HEK293 (cell line): ENCODE measurements around the gene RDH5.

Experiments used
- BCL11A ChIP-seq: fragments of 450-650 bp; formaldehyde crosslinking; IDR thresholded peaks from 2 replicates; pipeline ENCODE4 v1.5.1; 2016; ENCODE audit warnings: low read depth, missing biosample characterization, missing genetic modification characterization
- IKZF3 ChIP-seq: fragments of 450-650 bp; IDR thresholded peaks from 2 replicates; pipeline ENCODE4 v1.5.0; 2018; ENCODE audit warnings: missing biosample characterization, mild to moderate bottlenecking, missing genetic modification characterization, moderate library complexity
- MEIS1 ChIP-seq: sonication (generic); formaldehyde crosslinking; IDR thresholded peaks from 2 replicates; pipeline ENCODE4 v1.8.1; 2022; ENCODE audit warnings: missing genetic modification reagents, mild to moderate bottlenecking, borderline replicate concordance
- MZF1 ChIP-seq: fragments of 450-650 bp; formaldehyde crosslinking; IDR thresholded peaks from 2 replicates; pipeline ENCODE4 v1.5.1; 2017; ENCODE audit warnings: missing biosample characterization, missing genetic modification characterization, borderline replicate concordance
- PRDM4 ChIP-seq: fragments of 450-650 bp; formaldehyde crosslinking; IDR thresholded peaks from 2 replicates; pipeline ENCODE4 v1.5.1; 2017; ENCODE audit warnings: missing biosample characterization, missing genetic modification characterization
- ZBTB21 ChIP-seq: fragments of 450-650 bp; formaldehyde crosslinking; IDR thresholded peaks from 2 replicates; pipeline ENCODE4 v1.5.1; 2017; ENCODE audit warnings: missing biosample characterization, missing genetic modification characterization
- ZBTB26 ChIP-seq: fragments of 450-650 bp; formaldehyde crosslinking; optimal IDR thresholded peaks from 2 replicates; pipeline ENCODE3; 2016; ENCODE audit warnings: missing biosample characterization, mild to moderate bottlenecking, missing genetic modification characterization
- ZNF157 ChIP-seq: fragments of 450-650 bp; formaldehyde crosslinking; IDR thresholded peaks from 2 replicates; pipeline ENCODE4 v1.5.1; 2016; ENCODE audit warnings: missing biosample characterization, missing genetic modification characterization
- ZNF211 ChIP-seq: fragments of 450-650 bp; formaldehyde crosslinking; IDR thresholded peaks from 2 replicates; pipeline ENCODE4 v1.5.1; 2016; ENCODE audit warnings: low read depth, missing biosample characterization, missing genetic modification characterization
- ZNF23 ChIP-seq: fragments of 450-650 bp; formaldehyde crosslinking; IDR thresholded peaks from 2 replicates; pipeline ENCODE4 v1.5.1; 2016; ENCODE audit warnings: missing biosample characterization, missing genetic modification characterization, borderline replicate concordance
- ZNF280D ChIP-seq: fragments of 450-650 bp; formaldehyde crosslinking; IDR thresholded peaks from 2 replicates; pipeline ENCODE4 v1.5.1; 2016; ENCODE audit warnings: missing biosample characterization, missing genetic modification characterization
- ZNF335 ChIP-seq: fragments of 450-650 bp; formaldehyde crosslinking; conservative IDR thresholded peaks from 2 replicates; pipeline ENCODE4 v1.5.1; 2016; ENCODE audit warnings: missing biosample characterization, missing genetic modification characterization
- ZNF362 ChIP-seq: fragments of 450-650 bp; formaldehyde crosslinking; IDR thresholded peaks from 2 replicates; pipeline ENCODE4 v1.5.1; 2016; ENCODE audit warnings: missing biosample characterization, missing genetic modification characterization
- ZNF366 ChIP-seq: fragments of 450-650 bp; formaldehyde crosslinking; conservative IDR thresholded peaks from 2 replicates; pipeline ENCODE4 v1.5.1; 2016; ENCODE audit warnings: missing biosample characterization, missing genetic modification characterization
- ZNF416 ChIP-seq: fragments of 450-650 bp; formaldehyde crosslinking; IDR thresholded peaks from 2 replicates; pipeline ENCODE4 v1.5.1; 2016; ENCODE audit warnings: missing biosample characterization, missing genetic modification characterization
- ZNF423 ChIP-seq: fragments of 450-650 bp; formaldehyde crosslinking; IDR thresholded peaks from 2 replicates; pipeline ENCODE4 v1.5.1; 2016; ENCODE audit warnings: missing biosample characterization, missing genetic modification characterization
- ZNF433 ChIP-seq: fragments of 450-650 bp; formaldehyde crosslinking; IDR thresholded peaks from 2 replicates; pipeline ENCODE4 v1.5.1; 2016; ENCODE audit warnings: missing biosample characterization, missing genetic modification characterization, low read depth
- ZNF560 ChIP-seq: fragments of 450-650 bp; formaldehyde crosslinking; IDR thresholded peaks from 2 replicates; pipeline ENCODE4 v1.5.1; 2017; ENCODE audit warnings: missing biosample characterization, missing genetic modification characterization, borderline replicate concordance
- ZNF561 ChIP-seq: fragments of 450-650 bp; IDR thresholded peaks from 2 replicates; pipeline ENCODE4 v1.5.1; 2018; ENCODE audit warnings: missing biosample characterization, missing genetic modification characterization, borderline replicate concordance
- ZNF670 ChIP-seq: fragments of 450-650 bp; formaldehyde crosslinking; IDR thresholded peaks from 2 replicates; pipeline ENCODE4 v1.5.1; 2016; ENCODE audit warnings: missing biosample characterization, missing genetic modification characterization, low read depth
- ZNF692 ChIP-seq: fragments of 450-650 bp; formaldehyde crosslinking; IDR thresholded peaks from 2 replicates; pipeline ENCODE4 v1.5.1; 2016; ENCODE audit warnings: missing biosample characterization, missing genetic modification characterization
- ZNF747 ChIP-seq: fragments of 450-650 bp; formaldehyde crosslinking; IDR thresholded peaks from 2 replicates; pipeline ENCODE4 v1.5.1; 2016; ENCODE audit warnings: missing biosample characterization, missing genetic modification characterization
- TF ChIP-seq, protein P1 (sequence below): fragments of 450-650 bp; formaldehyde crosslinking; IDR thresholded peaks from 2 replicates; pipeline ENCODE4 v1.5.1; 2016; ENCODE audit warnings: missing biosample characterization, missing genetic modification characterization
- TF ChIP-seq, protein P2 (sequence below): fragments of 450-650 bp; formaldehyde crosslinking; IDR thresholded peaks from 2 replicates; pipeline ENCODE4 v1.5.1; 2017; ENCODE audit warnings: missing biosample characterization, mild to moderate bottlenecking, missing genetic modification characterization, moderate library complexity
- TF ChIP-seq, protein P3 (sequence below): sonication (generic); formaldehyde crosslinking; IDR thresholded peaks from 2 replicates; pipeline ENCODE4 v1.8.1; 2022; ENCODE audit warnings: mild to moderate bottlenecking, moderate library complexity, missing genetic modification reagents

The RDH5 gene

GRCh38 chr12:55681142-55682077 is 38.8 kb upstream of the RDH5 start (continued):
- TF ChIP-seq MEIS1 (CRISPR knock-in tag) (no peak), IKZF3 (tag by site-specific recombination) (peak; percentile 84), ZNF362 (tag by site-specific recombination) (no peak), ZNF23 (tag by site-specific recombination) (no peak), BCL11A (tag by site-specific recombination) (no peak), ZBTB21 (tag by site-specific recombination) (no peak), ZNF423 (tag by site-specific recombination) (no peak), ZNF692 (peak; percentile 60; the same call in 1 of the 2 replicates), ZNF416 (tag by site-specific recombination) (no peak), ZNF560 (tag by site-specific recombination) (no peak), ZNF157 (tag by site-specific recombination) (no peak; the same call in 1 of the 2 replicates), ZNF280D (no peak), MZF1 (no peak), ZNF366 (tag by site-specific recombination) (no peak), ZNF670 (tag by site-specific recombination) (no peak), ZBTB26 (tag by site-specific recombination) (no peak), ZNF433 (tag by site-specific recombination) (no peak), ZNF561 (tag by site-specific recombination) (no peak), ZNF335 (tag by site-specific recombination) (peak; percentile 68), PRDM4 (tag by site-specific recombination) (no peak), ZNF211 (tag by site-specific recombination) (no peak), ZNF747 (tag by site-specific recombination) (no peak)
- TF ChIP-seq, protein P1, sequence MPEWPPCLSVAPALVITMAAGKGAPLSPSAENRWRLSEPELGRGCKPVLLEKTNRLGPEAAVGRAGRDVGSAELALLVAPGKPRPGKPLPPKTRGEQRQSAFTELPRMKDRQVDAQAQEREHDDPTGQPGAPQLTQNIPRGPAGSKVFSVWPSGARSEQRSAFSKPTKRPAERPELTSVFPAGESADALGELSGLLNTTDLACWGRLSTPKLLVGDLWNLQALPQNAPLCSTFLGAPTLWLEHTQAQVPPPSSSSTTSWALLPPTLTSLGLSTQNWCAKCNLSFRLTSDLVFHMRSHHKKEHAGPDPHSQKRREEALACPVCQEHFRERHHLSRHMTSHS (tag by site-specific recombination) = no peak
- TF ChIP-seq, protein P2, sequence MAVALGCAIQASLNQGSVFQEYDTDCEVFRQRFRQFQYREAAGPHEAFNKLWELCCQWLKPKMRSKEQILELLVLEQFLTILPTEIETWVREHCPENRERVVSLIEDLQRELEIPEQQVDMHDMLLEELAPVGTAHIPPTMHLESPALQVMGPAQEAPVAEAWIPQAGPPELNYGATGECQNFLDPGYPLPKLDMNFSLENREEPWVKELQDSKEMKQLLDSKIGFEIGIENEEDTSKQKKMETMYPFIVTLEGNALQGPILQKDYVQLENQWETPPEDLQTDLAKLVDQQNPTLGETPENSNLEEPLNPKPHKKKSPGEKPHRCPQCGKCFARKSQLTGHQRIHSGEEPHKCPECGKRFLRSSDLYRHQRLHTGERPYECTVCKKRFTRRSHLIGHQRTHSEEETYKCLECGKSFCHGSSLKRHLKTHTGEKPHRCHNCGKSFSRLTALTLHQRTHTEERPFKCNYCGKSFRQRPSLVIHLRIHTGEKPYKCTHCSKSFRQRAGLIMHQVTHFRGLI (tag by site-specific recombination) = no peak
- TF ChIP-seq, protein P3, sequence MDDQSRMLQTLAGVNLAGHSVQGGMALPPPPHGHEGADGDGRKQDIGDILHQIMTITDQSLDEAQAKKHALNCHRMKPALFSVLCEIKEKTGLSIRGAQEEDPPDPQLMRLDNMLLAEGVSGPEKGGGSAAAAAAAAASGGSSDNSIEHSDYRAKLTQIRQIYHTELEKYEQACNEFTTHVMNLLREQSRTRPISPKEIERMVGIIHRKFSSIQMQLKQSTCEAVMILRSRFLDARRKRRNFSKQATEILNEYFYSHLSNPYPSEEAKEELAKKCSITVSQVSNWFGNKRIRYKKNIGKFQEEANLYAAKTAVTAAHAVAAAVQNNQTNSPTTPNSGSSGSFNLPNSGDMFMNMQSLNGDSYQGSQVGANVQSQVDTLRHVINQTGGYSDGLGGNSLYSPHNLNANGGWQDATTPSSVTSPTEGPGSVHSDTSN (CRISPR knock-in tag) = no peak
